ENCODE results near the gene VWA8.

The VWA8 gene

DNA sequence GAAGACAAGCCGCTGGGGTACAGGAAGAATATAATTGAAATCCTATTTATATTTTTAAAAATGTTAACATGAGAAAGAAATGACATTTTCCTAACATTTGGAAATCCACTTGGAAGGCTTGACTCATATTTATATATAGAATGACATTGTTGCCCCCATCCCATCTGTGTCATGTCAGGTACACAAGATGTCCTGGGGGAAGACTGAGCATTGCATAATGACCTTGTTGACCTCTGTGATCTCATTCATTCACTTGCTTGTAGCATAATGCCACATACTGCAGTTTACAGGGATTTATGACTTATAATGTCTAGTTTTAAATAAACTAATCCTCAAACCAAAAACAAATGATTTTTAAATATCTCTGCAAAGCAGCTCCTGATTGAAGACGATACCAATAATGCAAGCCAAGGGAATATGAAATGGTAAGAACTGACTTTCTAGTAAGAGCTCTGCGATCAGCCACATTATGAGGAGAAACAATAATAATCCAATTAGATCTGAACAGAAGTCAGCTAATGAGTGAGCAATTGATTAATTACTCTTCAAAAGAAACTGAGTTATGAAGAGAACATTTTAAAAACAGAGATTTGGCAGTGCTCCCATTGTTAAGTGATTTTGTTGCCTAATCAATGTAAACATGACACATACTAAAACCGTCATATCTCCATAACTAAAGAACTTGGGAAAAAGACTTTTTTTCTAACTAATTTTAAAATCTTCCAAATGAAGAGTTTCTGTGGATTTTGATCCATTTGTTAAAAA, 21.2 kb upstream of the VWA8 start:
- no peak for TF ChIP-seq CTCF (IDR thresholded peaks at IDR 0.05; ENCODE audit: insufficient read depth, low read depth, low read length, missing control alignments)
- peak; percentile 81 for DNase-seq (ENCODE audit: low read depth)
- H3K4me3 ChIP-seq (ENCODE audit: low read length): no peak overlapping the region

DNA sequence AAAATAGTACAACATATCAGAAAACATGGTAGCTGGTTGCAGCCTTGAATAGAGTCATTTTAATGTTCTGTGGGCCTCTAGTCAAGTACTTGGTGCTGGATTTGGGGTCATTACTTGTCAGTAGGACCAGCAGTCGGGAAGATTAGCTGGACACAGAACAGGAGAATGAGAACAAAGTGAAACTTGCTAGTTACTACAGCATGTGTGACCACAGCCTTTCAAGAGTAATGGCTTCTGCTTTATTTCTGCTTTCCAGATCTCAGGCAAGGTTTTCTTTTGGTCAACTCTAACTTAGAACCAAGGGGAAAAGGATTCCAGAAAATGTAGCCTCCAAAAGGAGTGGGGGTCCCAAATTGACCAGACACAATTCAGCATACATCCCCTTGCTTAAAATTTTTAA, 17.1 kb upstream of the VWA8 start:
- no peak for TF ChIP-seq CTCF (IDR thresholded peaks at IDR 0.05; ENCODE audit: insufficient read depth, low read depth, low read length, missing control alignments)
- H3K4me3 ChIP-seq (ENCODE audit: low read length): no peak overlapping the region
- DNase-seq (ENCODE audit: low read depth): no peak

GRCh38 chr13:41976476-41976875, 15.6 kb upstream of the VWA8 start:
- H3K4me3 ChIP-seq (ENCODE audit: low read length): no peak overlapping the region
- TF ChIP-seq CTCF (IDR thresholded peaks at IDR 0.05; ENCODE audit: insufficient read depth, low read depth, low read length, missing control alignments): no peak
- no peak for DNase-seq (ENCODE audit: low read depth)

GRCh38 chr13:41974262-41974900, 13.5 kb upstream of the VWA8 start:
- DNase-seq (ENCODE audit: low read depth): peak; percentile 92
- TF ChIP-seq CTCF (IDR thresholded peaks at IDR 0.05; ENCODE audit: insufficient read depth, low read depth, low read length, missing control alignments): no peak
- H3K4me3 ChIP-seq (ENCODE audit: low read length): no peak overlapping the region

- H3K4me3 ChIP-seq (ENCODE audit: low read length): no peak overlapping the region
- DNase-seq (ENCODE audit: low read depth): no peak
- no peak for TF ChIP-seq CTCF (IDR thresholded peaks at IDR 0.05; ENCODE audit: insufficient read depth, low read depth, low read length, missing control alignments)
Observed at GRCh38 chr13:41973247-41973741, 12.4 kb upstream of the VWA8 start.

- no peak overlapping the region for H3K4me3 ChIP-seq (ENCODE audit: low read length)
- DNase-seq (ENCODE audit: low read depth): no peak
- no peak for TF ChIP-seq CTCF (IDR thresholded peaks at IDR 0.05; ENCODE audit: insufficient read depth, low read depth, low read length, missing control alignments)
Observed at GRCh38 chr13:41971848-41972247, 10.9 kb upstream of the VWA8 start.
